ENCODE measurements around the gene DGKB.

DNA sequence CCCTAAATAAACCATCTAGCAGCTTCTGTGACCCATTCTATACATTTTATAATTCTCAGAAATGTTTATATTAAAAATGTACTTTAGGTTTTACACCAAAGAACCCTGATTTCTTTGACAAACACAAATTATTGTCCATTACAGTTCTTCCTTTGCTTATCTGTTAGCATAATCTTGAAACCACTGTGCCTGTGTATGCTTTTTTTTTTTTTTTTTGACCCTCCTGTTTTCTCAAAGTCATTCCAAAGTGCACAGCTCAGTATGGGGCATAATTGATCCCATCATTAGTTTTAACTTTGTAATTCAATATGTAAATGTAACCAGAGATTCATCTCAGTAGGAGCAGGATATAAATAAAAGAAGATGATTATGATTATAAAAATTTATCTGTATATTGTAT, 229.3 kb downstream of the DGKB start:
- no peak for TF ChIP-seq POLR2A (IDR thresholded peaks at IDR 0.05)
- TF ChIP-seq EP300 (IDR thresholded peaks at IDR 0.05) = no peak
- TF ChIP-seq, protein P1, sequence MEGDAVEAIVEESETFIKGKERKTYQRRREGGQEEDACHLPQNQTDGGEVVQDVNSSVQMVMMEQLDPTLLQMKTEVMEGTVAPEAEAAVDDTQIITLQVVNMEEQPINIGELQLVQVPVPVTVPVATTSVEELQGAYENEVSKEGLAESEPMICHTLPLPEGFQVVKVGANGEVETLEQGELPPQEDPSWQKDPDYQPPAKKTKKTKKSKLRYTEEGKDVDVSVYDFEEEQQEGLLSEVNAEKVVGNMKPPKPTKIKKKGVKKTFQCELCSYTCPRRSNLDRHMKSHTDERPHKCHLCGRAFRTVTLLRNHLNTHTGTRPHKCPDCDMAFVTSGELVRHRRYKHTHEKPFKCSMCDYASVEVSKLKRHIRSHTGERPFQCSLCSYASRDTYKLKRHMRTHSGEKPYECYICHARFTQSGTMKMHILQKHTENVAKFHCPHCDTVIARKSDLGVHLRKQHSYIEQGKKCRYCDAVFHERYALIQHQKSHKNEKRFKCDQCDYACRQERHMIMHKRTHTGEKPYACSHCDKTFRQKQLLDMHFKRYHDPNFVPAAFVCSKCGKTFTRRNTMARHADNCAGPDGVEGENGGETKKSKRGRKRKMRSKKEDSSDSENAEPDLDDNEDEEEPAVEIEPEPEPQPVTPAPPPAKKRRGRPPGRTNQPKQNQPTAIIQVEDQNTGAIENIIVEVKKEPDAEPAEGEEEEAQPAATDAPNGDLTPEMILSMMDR (IDR thresholded peaks at IDR 0.05) = no peak

Data from ovary (tissue), 3 donors.